ENCODE results near the gene TMPRSS9. TPM values are rescaled to one million over a fixed set of nuclear protein-coding genes. Genes with fewer than 3 reads are reported as not detected.

The TMPRSS9 gene
- total and polyA plus RNA-seq, 2 of the 13 experiments (the other 11 are each of a cell fraction or from before 2014, with no cell fraction given), result 2.5 to 5.2 TPM

GRCh38 chr19:2458054-2458453, 98.0 kb downstream of the TMPRSS9 start (continued):
- TF ChIP-seq, protein P1, sequence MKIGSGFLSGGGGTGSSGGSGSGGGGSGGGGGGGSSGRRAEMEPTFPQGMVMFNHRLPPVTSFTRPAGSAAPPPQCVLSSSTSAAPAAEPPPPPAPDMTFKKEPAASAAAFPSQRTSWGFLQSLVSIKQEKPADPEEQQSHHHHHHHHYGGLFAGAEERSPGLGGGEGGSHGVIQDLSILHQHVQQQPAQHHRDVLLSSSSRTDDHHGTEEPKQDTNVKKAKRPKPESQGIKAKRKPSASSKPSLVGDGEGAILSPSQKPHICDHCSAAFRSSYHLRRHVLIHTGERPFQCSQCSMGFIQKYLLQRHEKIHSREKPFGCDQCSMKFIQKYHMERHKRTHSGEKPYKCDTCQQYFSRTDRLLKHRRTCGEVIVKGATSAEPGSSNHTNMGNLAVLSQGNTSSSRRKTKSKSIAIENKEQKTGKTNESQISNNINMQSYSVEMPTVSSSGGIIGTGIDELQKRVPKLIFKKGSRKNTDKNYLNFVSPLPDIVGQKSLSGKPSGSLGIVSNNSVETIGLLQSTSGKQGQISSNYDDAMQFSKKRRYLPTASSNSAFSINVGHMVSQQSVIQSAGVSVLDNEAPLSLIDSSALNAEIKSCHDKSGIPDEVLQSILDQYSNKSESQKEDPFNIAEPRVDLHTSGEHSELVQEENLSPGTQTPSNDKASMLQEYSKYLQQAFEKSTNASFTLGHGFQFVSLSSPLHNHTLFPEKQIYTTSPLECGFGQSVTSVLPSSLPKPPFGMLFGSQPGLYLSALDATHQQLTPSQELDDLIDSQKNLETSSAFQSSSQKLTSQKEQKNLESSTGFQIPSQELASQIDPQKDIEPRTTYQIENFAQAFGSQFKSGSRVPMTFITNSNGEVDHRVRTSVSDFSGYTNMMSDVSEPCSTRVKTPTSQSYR (CRISPR knock-in tag; IDR thresholded peaks at IDR 0.05; ENCODE audit: borderline replicate concordance), result no peak
- TF ChIP-seq NR2F2 (IDR thresholded peaks at IDR 0.05; ENCODE audit: borderline replicate concordance, low read depth) (peak; percentile 82; the same call in 1 of the 2 replicates), ZNF678 (CRISPR knock-in tag; IDR thresholded peaks at IDR 0.05) (no peak), HOXD1 (CRISPR knock-in tag; IDR thresholded peaks at IDR 0.05) (no peak), SRSF4 (IDR thresholded peaks at IDR 0.05; ENCODE audit: low read depth, low read length, poor library complexity, severe bottlenecking) (no peak), SAP130 (CRISPR knock-in tag; IDR thresholded peaks at IDR 0.05; ENCODE audit: low read depth) (peak; percentile 55; the same call in 1 of the 2 replicates)
- TF ChIP-seq, protein P2, sequence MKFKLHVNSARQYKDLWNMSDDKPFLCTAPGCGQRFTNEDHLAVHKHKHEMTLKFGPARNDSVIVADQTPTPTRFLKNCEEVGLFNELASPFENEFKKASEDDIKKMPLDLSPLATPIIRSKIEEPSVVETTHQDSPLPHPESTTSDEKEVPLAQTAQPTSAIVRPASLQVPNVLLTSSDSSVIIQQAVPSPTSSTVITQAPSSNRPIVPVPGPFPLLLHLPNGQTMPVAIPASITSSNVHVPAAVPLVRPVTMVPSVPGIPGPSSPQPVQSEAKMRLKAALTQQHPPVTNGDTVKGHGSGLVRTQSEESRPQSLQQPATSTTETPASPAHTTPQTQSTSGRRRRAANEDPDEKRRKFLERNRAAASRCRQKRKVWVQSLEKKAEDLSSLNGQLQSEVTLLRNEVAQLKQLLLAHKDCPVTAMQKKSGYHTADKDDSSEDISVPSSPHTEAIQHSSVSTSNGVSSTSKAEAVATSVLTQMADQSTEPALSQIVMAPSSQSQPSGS (CRISPR knock-in tag; IDR thresholded peaks at IDR 0.05), result peak; percentile 42; the same call in 1 of the 2 replicates
- TF ChIP-seq, protein P3, sequence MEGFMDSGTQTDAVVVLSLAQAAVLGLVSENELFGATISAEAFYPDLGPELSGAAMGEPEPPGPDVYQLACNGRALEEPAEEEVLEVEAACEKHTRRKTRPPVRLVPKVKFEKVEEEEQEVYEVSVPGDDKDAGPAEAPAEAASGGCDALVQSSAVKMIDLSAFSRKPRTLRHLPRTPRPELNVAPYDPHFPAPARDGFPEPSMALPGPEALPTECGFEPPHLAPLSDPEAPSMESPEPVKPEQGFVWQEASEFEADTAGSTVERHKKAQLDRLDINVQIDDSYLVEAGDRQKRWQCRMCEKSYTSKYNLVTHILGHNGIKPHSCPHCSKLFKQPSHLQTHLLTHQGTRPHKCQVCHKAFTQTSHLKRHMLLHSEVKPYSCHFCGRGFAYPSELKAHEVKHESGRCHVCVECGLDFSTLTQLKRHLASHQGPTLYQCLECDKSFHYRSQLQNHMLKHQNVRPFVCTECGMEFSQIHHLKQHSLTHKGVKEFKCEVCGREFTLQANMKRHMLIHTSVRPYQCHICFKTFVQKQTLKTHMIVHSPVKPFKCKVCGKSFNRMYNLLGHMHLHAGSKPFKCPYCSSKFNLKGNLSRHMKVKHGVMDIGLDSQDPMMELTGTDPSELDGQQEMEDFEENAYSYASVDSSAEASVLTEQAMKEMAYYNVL (CRISPR knock-in tag; IDR thresholded peaks at IDR 0.05; ENCODE audit: borderline replicate concordance), result 0 out of 2 replicates have a peak, but pooled peaks have one; percentile 10
- TF ChIP-seq, protein P4, sequence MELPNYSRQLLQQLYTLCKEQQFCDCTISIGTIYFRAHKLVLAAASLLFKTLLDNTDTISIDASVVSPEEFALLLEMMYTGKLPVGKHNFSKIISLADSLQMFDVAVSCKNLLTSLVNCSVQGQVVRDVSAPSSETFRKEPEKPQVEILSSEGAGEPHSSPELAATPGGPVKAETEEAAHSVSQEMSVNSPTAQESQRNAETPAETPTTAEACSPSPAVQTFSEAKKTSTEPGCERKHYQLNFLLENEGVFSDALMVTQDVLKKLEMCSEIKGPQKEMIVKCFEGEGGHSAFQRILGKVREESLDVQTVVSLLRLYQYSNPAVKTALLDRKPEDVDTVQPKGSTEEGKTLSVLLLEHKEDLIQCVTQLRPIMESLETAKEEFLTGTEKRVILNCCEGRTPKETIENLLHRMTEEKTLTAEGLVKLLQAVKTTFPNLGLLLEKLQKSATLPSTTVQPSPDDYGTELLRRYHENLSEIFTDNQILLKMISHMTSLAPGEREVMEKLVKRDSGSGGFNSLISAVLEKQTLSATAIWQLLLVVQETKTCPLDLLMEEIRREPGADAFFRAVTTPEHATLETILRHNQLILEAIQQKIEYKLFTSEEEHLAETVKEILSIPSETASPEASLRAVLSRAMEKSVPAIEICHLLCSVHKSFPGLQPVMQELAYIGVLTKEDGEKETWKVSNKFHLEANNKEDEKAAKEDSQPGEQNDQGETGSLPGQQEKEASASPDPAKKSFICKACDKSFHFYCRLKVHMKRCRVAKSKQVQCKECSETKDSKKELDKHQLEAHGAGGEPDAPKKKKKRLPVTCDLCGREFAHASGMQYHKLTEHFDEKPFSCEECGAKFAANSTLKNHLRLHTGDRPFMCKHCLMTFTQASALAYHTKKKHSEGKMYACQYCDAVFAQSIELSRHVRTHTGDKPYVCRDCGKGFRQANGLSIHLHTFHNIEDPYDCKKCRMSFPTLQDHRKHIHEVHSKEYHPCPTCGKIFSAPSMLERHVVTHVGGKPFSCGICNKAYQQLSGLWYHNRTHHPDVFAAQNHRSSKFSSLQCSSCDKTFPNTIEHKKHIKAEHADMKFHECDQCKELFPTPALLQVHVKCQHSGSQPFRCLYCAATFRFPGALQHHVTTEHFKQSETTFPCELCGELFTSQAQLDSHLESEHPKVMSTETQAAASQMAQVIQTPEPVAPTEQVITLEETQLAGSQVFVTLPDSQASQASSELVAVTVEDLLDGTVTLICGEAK (IDR thresholded peaks at IDR 0.05), result no peak
- TF ChIP-seq, protein P4 (CRISPR knock-in tag; IDR thresholded peaks at IDR 0.05), result no peak
- TF ChIP-seq, protein P5, sequence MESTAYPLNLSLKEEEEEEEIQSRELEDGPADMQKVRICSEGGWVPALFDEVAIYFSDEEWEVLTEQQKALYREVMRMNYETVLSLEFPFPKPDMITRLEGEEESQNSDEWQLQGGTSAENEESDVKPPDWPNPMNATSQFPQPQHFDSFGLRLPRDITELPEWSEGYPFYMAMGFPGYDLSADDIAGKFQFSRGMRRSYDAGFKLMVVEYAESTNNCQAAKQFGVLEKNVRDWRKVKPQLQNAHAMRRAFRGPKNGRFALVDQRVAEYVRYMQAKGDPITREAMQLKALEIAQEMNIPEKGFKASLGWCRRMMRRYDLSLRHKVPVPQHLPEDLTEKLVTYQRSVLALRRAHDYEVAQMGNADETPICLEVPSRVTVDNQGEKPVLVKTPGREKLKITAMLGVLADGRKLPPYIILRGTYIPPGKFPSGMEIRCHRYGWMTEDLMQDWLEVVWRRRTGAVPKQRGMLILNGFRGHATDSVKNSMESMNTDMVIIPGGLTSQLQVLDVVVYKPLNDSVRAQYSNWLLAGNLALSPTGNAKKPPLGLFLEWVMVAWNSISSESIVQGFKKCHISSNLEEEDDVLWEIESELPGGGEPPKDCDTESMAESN (CRISPR knock-in tag; conservative IDR thresholded peaks at IDR 0.05), result no peak
